Tibial nerve (tissue), 4 donors: Measurements from ENCODE around the gene IL22RA1. TPM values are rescaled to one million over a fixed set of nuclear protein-coding genes. Genes with fewer than 3 reads are reported as not detected.

Source experiments
- DNase-seq, 2 donors: peaks; one replicate each; pipeline ENCODE4 v3.0.0-alpha.2; 2019; ENCODE audit warnings: low spot score in 2 of 2
- H3K27ac ChIP-seq, 4 donors: fragments of 200-600 bp; sonication (generic) in 3 of 4; one replicate each; pipeline ENCODE4 v1.5.1; 2017 to 2019; ENCODE audit warnings: mild to moderate bottlenecking in 1 of 4
- H3K27me3 ChIP-seq, 2 donors: fragments of 200-600 bp; sonication (generic) in 1 of 2; one replicate each; pipeline versions ENCODE4 v1.5.1 to v1.6.0; 2017 to 2019
- H3K36me3 ChIP-seq, 3 donors: fragments of 200-600 bp; sonication (generic); one replicate each; pipeline ENCODE4 v1.5.1; 2018 to 2019
- H3K4me1 ChIP-seq, 4 donors: fragments of 200-600 bp; sonication (generic) in 3 of 4; one replicate each; pipeline ENCODE4 v1.5.1; 2017 to 2019
- H3K4me3 ChIP-seq, 4 donors: fragments of 200-600 bp; sonication (generic) in 3 of 4; one replicate each; pipeline ENCODE4 v1.5.1; 2017 to 2019; ENCODE audit warnings: mild to moderate bottlenecking in 1 of 4, moderate library complexity in 1 of 4
- H3K9me3 ChIP-seq, 4 donors: fragments of 200-600 bp; sonication (generic) in 3 of 4; one replicate each; pipeline ENCODE4 v1.5.1; 2017 to 2019
- CTCF ChIP-seq, 5 experiments: fragments of 200-600 bp in 3 of 5; fragments of 450-650 bp in 2 of 5; sonication (generic) in 3 of 5; IDR thresholded peaks; one replicate each; pipeline ENCODE4 v1.5.1; 2016 to 2019; ENCODE audit warnings: antibody characterized with exemption in 5 of 5, mild to moderate bottlenecking in 3 of 5, moderate library complexity in 2 of 5
- EP300 ChIP-seq, 2 donors: sonication (generic); formaldehyde crosslinking; IDR thresholded peaks; one replicate each; pipeline ENCODE4 v1.6.1; 2017; ENCODE audit warnings: antibody characterized with exemption in 2 of 2, mild to moderate bottlenecking in 1 of 2
- POLR2A ChIP-seq, 2 donors: fragments of 450-650 bp; IDR thresholded peaks; one replicate each; pipeline ENCODE4 v1.6.1; 2017; ENCODE audit warnings: antibody characterized with exemption in 2 of 2, mild to moderate bottlenecking in 2 of 2, moderate library complexity in 2 of 2
- WGBS, 2 donors: methylation state at CpG; one replicate each; pipeline ENCODE4 v1.1.5; 2018; 5-methylcytosine and 5-hydroxymethylcytosine counted together
- total RNA-seq, 4 donors: library from RNA; depleted of rRNA; stranded (reverse); fragments of >200 nt; gene quantifications; one replicate each; pipeline ENCODE4 v1.1.0, GENCODE V29; 2016

IL22RA1 gene
- total RNA-seq, 4 donors from 2014 or later: not detected

- no peak overlapping the region for H3K27ac ChIP-seq
- no peaks in the 10 kb centered on the region for H3K9me3 ChIP-seq
- no peak for DNase-seq
- TF ChIP-seq CTCF (IDR thresholded peaks at IDR 0.05) (no peak), POLR2A (IDR thresholded peaks at IDR 0.05) (no peak), EP300 (IDR thresholded peaks at IDR 0.05) (no peak)
- peaks cover 0 to 16% (median 3%) of the 10 kb centered on the region in 4 donors for H3K4me1 ChIP-seq
- WGBS, 2 donors: 82 to 88% methylated on average over 7 of the region's 7 CpGs
- peaks cover 0 to 7% of the 10 kb centered on the region in 2 donors for H3K27me3 ChIP-seq
- no peaks in the 10 kb centered on the region for H3K36me3 ChIP-seq
- H3K4me3 ChIP-seq: no peak overlapping the region
Measured at GRCh38 chr1:24122776-24123175, 20.2 kb downstream of the IL22RA1 start.

GRCh38 chr1:24121406-24121805 lies 21.5 kb downstream of the IL22RA1 start:
- WGBS, 2 donors: 79 to 83% methylated on average over 14 of the region's 14 CpGs

GRCh38 chr1:24120965-24121364 lies 22.0 kb downstream of the IL22RA1 start:
- H3K27ac ChIP-seq: peak overlapping the region in 1 of 4 donors; percentile 34
- WGBS, 2 donors: 69 to 80% methylated on average over 3 of the region's 3 CpGs

More at GRCh38 chr1:24121406-24121805, 21.5 kb downstream of the IL22RA1 start:
- TF ChIP-seq EP300 (IDR thresholded peaks at IDR 0.05): no peak
- TF ChIP-seq CTCF (IDR thresholded peaks at IDR 0.05): no peak
- TF ChIP-seq POLR2A (IDR thresholded peaks at IDR 0.05): no peak
- DNase-seq: no peak
- Histone ChIP-seq H3K4me1 (peaks cover 0 to 16% (median 3%) of the 10 kb centered on the region in 4 donors), H3K27me3 (peaks cover 0 to 9% of the 10 kb centered on the region in 2 donors), H3K9me3 (no peaks in the 10 kb centered on the region), H3K4me3 (no peak overlapping the region), H3K36me3 (no peaks in the 10 kb centered on the region), H3K27ac (peak overlapping the region in 1 of 4 donors; percentile 34)

GRCh38 chr1:24119859-24120756 lies 22.8 kb downstream of the IL22RA1 start:
- H3K27me3 ChIP-seq: peaks cover 0 to 19% of the 10 kb centered on the region in 2 donors
- H3K4me3 ChIP-seq: no peak overlapping the region
- TF ChIP-seq POLR2A (IDR thresholded peaks at IDR 0.05) (no peak), EP300 (IDR thresholded peaks at IDR 0.05) (no peak), CTCF (IDR thresholded peaks at IDR 0.05) (no peak)
- peak overlapping the region in 1 of 4 donors; percentile 65 for H3K27ac ChIP-seq
- peaks cover 0 to 16% (median 3%) of the 10 kb centered on the region in 4 donors for H3K4me1 ChIP-seq
- H3K9me3 ChIP-seq: no peaks in the 10 kb centered on the region
- WGBS, 2 donors: 54 to 55% methylated on average over 10 to 15 of the region's 17 CpGs
- DNase-seq: peak in 1 of 2 donors; percentile 16
- no peaks in the 10 kb centered on the region for H3K36me3 ChIP-seq

More at GRCh38 chr1:24120965-24121364, 22.0 kb downstream of the IL22RA1 start:
- no peak for DNase-seq
- peaks cover 0 to 16% (median 3%) of the 10 kb centered on the region in 4 donors for H3K4me1 ChIP-seq
- H3K27me3 ChIP-seq: peaks cover 0 to 13% of the 10 kb centered on the region in 2 donors
- H3K9me3 ChIP-seq: no peaks in the 10 kb centered on the region
- no peak overlapping the region for H3K4me3 ChIP-seq
- TF ChIP-seq CTCF (IDR thresholded peaks at IDR 0.05) (no peak), EP300 (IDR thresholded peaks at IDR 0.05) (no peak), POLR2A (IDR thresholded peaks at IDR 0.05) (no peak)
- H3K36me3 ChIP-seq: no peaks in the 10 kb centered on the region

GRCh38 chr1:24119489-24119858 lies 23.5 kb downstream of the IL22RA1 start:
- Histone ChIP-seq H3K36me3 (no peaks in the 10 kb centered on the region), H3K9me3 (no peaks in the 10 kb centered on the region), H3K4me3 (no peak overlapping the region), H3K27ac (peak overlapping the region in 1 of 4 donors; percentile 65), H3K4me1 (peaks cover 0 to 16% (median 3%) of the 10 kb centered on the region in 4 donors), H3K27me3 (peaks cover 0 to 23% of the 10 kb centered on the region in 2 donors)
- TF ChIP-seq CTCF (IDR thresholded peaks at IDR 0.05) (no peak), EP300 (IDR thresholded peaks at IDR 0.05) (no peak), POLR2A (IDR thresholded peaks at IDR 0.05) (no peak)
- WGBS, 2 donors: 58 to 65% methylated on average over 5 of the region's 5 CpGs
- DNase-seq: no peak
